ENCODE results near the gene KIF3A. TPM values are rescaled to one million over a fixed set of nuclear protein-coding genes. Genes with fewer than 3 reads are reported as not detected.

KIF3A gene
- polyA plus RNA-seq, 5 donors, result 14.8 to 29.7 (median 26.1) TPM

- DNase-seq, result no peak
Measured at GRCh38 chr5:132772291-132773070, 35.1 kb upstream of the KIF3A start.

GRCh38 chr5:132771503-132771998 is 34.2 kb upstream of the KIF3A start:
- no peak for DNase-seq

GRCh38 chr5:132770476-132771159 is 33.3 kb upstream of the KIF3A start:
- no peak for DNase-seq

- DNase-seq, result no peak
Measured at GRCh38 chr5:132768485-132768868, 31.1 kb upstream of the KIF3A start.

- DNase-seq, result no peak
Measured at GRCh38 chr5:132767150-132767549, 29.8 kb upstream of the KIF3A start.

GRCh38 chr5:132766806-132767055 is 29.4 kb upstream of the KIF3A start:
- DNase-seq, result no peak

- DNase-seq, result no peak
Measured at GRCh38 chr5:132766020-132766805, 28.9 kb upstream of the KIF3A start.

- no peak for DNase-seq
Measured at GRCh38 chr5:132765311-132766019, 28.1 kb upstream of the KIF3A start.

- DNase-seq, result no peak
Measured at GRCh38 chr5:132764671-132765238, 27.4 kb upstream of the KIF3A start.

GRCh38 chr5:132764051-132764450 is 26.7 kb upstream of the KIF3A start:
- no peak for DNase-seq

GRCh38 chr5:132763181-132764036 is 26.1 kb upstream of the KIF3A start:
- DNase-seq, result no peak

GRCh38 chr5:132762246-132763000 is 25.1 kb upstream of the KIF3A start:
- DNase-seq, result no peak

- DNase-seq, result no peak
Measured at GRCh38 chr5:132761321-132762240, 24.2 kb upstream of the KIF3A start.

- DNase-seq, result no peak
Measured at GRCh38 chr5:132760601-132761317, 23.4 kb upstream of the KIF3A start.

- DNase-seq, result no peak
Measured at GRCh38 chr5:132760049-132760420, 22.7 kb upstream of the KIF3A start.

GRCh38 chr5:132759114-132760048 is 22.0 kb upstream of the KIF3A start:
- DNase-seq, result no peak

GRCh38 chr5:132758451-132758850 is 21.1 kb upstream of the KIF3A start:
- no peak for DNase-seq
